ENCODE results near the gene FAM216A.
A peak's percentile ranks its signal among the peaks of the same experiment; 100 is the strongest.
"Not testable (repeated sequence)": the region's sequence is repeated elsewhere in the genome, so short reads cannot be mapped to it uniquely, and the experiment has no call there.

The FAM216A gene, protein sequence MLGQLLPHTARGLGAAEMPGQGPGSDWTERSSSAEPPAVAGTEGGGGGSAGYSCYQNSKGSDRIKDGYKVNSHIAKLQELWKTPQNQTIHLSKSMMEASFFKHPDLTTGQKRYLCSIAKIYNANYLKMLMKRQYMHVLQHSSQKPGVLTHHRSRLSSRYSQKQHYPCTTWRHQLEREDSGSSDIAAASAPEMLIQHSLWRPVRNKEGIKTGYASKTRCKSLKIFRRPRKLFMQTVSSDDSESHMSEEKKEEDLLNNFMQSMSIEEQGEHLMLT

GRCh38 chr12:110468214-110469048, at the start of gene FAM216A, which contains the start of gene GPN3:
Gene FAM216A, plus strand, starts transcription at chr12:110468845. Its CDS starts 31 bp downstream, at chr12:110468876.
Gene GPN3, minus strand, starts transcription at chr12:110468257. Its CDS starts 54 bp downstream, at chr12:110468203.
- peak; percentile 93 for DNase-seq (ENCODE audit: low spot score)

DNA sequence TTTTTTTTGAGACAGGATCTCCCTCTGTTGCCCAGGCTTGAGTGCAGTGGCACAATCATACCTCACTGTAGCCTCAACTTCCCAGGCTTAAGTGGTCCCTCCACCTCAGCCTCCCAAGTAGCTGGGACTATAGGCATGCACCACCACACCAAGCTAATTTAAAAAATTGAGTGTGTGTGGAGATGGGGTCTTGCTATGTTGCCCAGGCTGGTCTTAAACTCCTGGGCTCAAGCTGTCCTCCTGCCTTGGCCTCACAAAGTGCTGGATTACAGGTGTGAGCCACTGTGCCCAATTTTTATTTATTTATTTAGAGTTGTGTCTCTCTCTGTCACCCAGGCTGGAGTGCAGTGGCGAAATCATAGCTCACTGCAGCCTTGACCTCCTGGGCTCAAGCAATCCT, 48.0 kb upstream of the FAM216A start:
- not testable (repeated sequence) for DNase-seq (ENCODE audit: low spot score)

- DNase-seq (ENCODE audit: low spot score), result no peak
These were observed 47.4 kb upstream of the FAM216A start for GRCh38 chr12:110421159-110421661.

- DNase-seq (ENCODE audit: low spot score), result peak; percentile 28
These were observed 46.9 kb upstream of the FAM216A start for GRCh38 chr12:110421701-110422100.

GRCh38 chr12:110424237-110424636, 44.4 kb upstream of the FAM216A start:
- DNase-seq (ENCODE audit: low spot score), result no peak

DNA sequence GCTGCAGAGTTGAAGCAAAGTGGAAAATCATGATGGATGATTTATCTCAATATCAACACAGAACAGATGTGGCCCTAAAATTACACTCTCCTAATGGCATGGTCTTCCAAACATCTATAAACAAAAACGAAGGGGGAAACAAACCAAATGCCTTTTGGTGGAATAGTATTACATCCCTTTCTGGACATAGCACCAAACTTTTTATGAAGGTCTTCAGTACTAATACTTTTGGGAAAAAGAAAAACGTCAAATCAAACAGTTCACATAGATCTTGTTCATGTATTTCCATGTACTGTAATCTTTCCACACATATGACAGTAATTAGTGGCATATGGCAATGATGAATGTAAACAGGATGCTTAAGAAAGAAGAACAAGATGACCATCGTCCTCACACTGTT, 42.2 kb upstream of the FAM216A start:
- DNase-seq (ENCODE audit: low spot score), result no peak

DNA sequence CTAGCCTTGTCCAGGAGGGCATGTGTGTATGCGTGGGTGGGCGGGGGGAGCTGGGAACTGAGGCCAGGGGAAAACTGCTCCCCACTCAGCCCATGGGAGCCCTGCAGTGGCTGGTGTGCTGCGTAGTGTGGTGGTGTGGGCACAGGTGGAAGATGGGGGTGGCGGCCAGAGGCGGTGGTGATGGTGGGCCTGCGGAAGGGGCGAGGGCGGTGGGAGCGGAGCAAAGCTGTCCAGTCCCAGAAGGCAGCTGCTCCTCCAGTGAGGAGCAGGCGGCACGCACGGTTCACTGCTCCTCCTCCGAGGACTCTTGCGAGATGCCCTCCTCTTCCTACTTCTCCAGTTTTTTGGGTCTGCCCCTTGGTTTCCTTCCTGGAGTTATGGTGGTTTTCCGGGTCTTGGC, 39.0 kb upstream of the FAM216A start:
- not testable (repeated sequence) for DNase-seq (ENCODE audit: low spot score)

GRCh38 chr12:110431957-110432587, 36.6 kb upstream of the FAM216A start:
- no peak for DNase-seq (ENCODE audit: low spot score)

DNA sequence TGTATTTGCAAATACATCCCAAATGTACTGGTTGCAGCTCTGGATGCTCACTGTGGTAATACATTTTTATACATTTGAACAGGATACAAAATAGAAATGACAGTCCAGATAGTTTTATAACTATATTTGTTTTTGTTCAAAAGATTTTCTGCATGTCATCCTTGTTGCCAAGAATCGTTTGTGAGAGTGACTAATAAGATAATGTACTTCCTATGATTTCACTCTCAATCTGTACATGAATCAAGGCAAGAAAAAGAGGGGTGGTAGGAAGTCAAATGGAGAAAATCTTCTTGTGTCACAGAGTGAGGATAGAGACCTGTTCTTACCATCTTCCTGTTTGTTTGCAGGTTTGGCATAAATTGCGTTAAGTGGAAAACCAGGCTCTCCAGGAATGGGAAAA, 32.4 kb upstream of the FAM216A start:
- DNase-seq (ENCODE audit: low spot score), result no peak

DNA sequence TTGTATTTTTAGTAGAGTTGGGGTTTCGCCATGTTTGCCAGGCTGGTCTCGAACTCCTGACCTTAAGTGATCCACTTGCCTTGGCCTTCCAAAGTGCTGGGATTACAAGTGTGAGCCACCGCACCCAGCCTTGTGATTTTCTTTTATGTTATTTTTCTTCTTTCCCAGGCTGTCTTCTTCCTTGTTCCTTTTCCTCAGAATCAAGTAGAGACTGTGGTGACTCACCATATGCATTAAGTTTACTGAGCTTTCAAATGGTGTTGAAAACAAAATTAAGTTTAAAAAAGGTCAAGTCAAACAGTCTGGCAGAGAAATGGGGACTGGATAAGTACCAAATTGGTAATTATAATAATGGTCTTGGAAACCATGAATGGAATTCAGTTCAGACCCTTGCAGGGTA, 24.2 kb upstream of the FAM216A start:
- DNase-seq (ENCODE audit: low spot score), result no peak

- peak; percentile 95 for DNase-seq (ENCODE audit: low spot score)
These were observed 18.7 kb upstream of the FAM216A start, which contains the start of gene ARPC3 for GRCh38 chr12:110449799-110450497. Gene ARPC3, minus strand, starts transcription at chr12:110450337. Its CDS starts 77 bp downstream, at chr12:110450260.

DNA sequence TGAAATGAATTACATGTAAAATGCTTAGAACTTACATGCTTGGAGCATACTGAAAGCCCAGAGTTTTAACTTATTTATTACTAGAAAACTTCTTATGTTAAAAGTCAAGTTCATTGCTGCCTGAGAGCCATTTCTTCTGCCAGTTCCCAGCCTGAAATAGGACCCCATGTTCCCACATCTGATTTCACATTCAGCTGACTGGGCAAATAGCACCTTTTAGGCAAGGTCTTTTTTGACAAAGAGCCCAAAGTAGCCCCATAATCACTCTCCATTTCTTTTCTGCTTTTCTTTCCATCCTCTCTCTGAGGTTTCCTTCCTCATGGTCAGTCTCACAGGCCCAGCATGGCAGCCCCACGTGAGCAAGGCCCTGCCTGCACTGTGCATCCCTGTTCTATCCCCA, 17.4 kb upstream of the FAM216A start:
- DNase-seq (ENCODE audit: low spot score), result no peak

DNA sequence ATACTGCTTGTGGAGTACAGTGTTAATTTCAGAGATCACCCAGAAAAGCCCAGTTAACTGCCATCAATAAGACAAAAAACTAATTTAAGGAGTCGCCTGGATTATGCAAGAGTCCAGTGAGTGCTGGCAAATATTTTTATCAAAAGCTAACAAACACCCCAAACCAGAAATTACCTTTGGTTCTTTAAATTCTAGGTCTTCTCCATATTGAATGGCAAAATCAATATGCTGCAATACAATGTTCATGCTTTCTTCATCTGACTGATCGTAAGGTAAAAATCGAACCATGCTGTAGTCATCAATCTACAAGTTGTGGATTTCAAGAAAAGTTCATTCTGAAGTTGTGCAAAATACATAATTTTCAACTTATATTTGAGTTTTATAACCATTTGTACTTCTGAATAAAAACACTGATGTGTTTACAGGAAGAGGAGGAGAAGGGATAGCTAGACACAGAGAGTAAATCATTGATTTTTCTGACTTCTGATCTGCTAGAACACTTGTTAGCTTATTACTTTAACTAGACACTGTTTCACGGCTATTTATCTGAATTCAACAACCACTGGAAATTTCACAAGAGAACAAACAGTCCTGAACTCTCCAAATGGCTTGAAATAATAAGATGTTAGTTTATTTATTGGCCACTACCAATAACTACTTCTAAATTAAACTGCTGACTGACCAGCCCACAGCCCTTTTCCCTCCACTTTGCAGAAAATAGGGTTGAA, 14.9 kb upstream of the FAM216A start:
- no peak for DNase-seq (ENCODE audit: low spot score)

DNA sequence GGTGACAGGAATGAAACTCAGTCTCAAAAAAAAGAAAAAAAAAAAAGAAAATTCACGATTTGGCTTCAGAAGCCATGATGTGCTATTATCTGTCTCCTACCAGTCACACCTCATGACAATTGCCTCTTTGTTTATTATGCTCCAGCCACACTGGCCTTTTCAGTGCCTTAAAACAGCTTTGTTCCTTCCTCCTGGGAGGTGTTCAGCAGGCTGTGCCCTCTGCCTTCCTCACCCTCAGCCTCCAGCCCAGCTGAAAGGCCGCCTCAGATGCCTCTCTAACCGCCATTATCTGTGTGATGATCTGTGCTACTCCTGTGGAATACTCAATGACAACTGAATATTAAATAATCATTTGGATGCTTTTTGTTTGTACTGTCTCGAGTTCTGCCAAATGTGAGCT, 9.9 kb upstream of the FAM216A start:
- DNase-seq (ENCODE audit: low spot score), result no peak

DNA sequence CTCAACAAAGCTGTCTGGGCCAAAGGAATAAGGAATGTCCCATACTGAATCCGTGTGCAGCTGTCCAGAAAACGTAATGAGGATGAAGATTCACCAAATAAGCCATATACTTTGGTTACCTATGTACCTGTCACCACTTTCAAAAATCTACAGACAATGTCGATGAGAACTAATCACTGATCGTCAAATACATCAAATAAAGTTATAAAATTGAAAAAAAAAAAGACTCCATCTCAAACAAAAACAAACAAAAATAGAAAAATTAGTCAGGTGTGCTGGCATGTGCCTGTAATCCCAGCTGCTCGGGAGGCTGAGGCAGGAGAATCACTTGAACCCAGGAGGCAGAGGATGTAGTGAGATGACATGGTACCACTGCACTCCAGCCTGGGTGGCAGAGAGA, 7.5 kb upstream of the FAM216A start:
- DNase-seq (ENCODE audit: low spot score), result not testable (repeated sequence)

DNA sequence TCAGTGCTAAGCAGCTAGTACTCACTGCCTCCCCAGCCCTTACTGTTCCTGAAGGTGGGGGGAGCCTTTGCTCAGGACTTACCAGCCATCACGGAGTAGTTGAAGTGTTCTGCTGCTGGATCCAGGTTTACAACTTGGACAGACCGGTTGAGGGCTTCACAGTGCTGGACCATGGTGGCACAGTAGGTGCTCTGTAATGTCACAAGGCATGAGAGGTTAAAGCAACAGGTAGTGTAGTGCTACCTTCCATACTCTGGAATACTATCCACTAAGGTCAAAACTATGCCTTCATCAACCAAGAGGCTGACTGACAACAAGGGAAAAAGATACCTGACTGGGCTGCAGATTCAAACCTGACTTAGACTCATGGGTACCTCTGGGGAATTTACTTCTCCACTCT, 3.6 kb upstream of the FAM216A start:
- no peak for DNase-seq (ENCODE audit: low spot score)

GRCh38 chr12:110465765-110466164, 2.9 kb upstream of the FAM216A start:
- DNase-seq (ENCODE audit: low spot score), result not testable (repeated sequence)

- no peak for DNase-seq (ENCODE audit: low spot score)
These were observed 1.9 kb upstream of the FAM216A start for GRCh38 chr12:110466791-110467190.

DNA sequence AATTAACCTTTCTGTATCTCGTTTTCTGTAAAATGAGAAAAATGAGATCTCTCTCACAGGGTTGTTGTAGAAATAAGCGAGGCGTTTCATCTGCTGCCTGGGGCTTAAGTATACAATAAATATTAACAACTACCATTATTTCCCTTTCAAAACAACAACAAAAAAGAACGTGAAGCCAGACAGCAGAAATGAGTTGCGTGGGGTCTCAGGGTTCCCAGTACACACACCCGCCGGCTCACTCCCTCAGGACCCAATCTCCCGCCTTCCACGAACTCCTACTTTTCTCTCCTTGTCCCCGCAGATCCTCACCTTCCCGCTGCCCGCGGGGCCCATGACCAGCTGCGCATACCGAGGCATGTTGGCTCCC, 815 bp upstream of the FAM216A start:
- no peak for DNase-seq (ENCODE audit: low spot score)

DNA sequence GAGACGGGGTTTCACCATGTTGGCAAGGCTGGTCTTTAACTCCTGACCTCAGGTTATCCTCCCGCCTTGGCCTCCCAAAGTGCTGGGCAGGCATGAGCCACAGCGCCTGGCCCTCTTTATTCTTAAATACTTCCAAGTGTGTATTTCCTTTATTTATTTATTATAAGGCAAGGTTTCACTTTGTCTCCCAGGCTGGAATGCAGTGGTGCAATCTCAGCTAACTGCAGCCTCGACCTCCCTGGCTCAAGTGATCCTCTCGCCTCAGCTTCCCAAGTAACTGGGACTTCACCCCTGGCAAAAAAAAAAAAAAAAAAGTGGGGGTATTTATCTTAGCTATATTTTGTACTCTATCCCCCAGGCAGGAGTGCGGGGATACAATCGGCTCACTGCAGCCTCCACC, 6.8 kb downstream of the FAM216A start:
- DNase-seq (ENCODE audit: low spot score), result no peak

DNA sequence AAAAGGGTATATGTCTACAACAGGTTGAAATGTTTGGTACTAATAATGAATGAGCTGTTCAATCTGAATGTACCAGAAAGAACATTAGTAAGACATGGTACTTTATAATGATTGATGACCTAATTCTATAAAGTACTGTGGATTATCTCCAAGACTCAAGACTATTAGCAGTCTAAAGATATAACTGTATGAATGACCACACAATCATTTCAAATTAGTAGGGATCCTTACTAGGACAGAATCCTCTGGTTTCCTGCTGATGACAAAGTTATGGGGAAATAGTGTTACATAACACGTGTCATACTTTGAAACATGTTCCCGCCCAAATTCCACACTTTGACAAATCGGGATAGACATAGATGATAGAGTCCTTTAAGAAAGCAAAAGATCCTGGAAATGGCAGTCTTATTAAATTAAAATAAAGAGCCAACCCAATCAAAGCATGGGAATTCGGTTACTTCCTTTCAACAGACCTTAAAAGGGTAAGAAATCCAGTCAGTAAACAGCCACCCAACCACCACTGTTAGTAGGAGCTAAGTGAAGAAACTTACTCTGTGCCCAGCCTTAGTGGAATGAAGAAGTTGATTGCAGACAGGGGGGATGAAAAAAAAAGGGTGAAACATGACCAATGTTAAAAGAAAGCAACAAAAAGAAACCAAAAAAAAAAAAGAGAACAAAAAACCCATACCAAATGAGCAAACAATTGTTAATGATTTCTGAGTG, 30.5 kb downstream of the FAM216A start:
- no peak for DNase-seq (ENCODE audit: low spot score)

Data from D341Med (cell line).